ENCODE measurements around the gene STEEP1. TPM values are rescaled to one million over a fixed set of nuclear protein-coding genes. Genes with fewer than 3 reads are reported as not detected.

STEEP1 gene
- total RNA-seq, 1 donor from 2014 or later, result 20.1 TPM

DNA sequence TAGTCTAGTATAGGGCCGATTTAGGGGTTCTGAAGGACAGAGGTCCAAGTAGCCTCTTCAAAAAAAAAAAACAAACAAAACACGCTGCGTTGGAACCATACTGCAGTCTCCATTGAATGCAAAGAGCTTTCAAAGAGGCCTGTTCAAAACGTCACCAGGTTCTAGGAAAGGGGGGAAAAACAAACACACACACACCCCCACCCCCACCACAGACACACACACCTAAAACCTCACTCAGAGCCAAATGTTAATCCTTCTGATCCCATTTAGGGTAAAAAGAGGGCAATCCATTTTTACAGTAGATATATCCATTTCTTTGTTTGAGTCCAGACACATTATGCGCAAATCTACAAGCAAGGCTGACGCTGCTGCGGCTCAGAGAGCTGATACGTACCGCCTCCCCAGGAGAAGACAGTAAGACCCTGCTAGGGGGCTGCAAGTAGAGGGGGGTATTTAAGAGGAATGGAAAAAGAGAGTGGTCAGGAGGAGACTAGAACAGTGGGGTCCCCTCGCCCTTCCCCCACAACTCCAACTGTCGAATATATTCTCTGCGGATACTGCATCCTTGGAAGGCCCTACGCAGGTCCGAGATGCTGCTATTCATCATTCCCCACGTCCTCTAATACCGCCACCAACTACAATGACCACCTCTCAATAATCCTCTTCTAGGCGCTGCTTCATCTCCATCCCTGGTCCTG, 39.7 kb upstream of the STEEP1 start:
- Histone ChIP-seq H3K27me3 (ENCODE audit: low read depth) (no peaks in the 10 kb centered on the region), H3K9me3 (no peaks in the 10 kb centered on the region), H3K4me1 (no peaks in the 10 kb centered on the region), H3K36me3 (peaks cover 3% of the 10 kb centered on the region), H3K4me3 (peak overlapping the region; percentile 70), H3K27ac (no peak overlapping the region)
- intact Hi-C loops (cut with DNase I), result no loop called here
- DNase-seq (no peak), ATAC-seq (no peak)
- TF ChIP-seq, protein P1, sequence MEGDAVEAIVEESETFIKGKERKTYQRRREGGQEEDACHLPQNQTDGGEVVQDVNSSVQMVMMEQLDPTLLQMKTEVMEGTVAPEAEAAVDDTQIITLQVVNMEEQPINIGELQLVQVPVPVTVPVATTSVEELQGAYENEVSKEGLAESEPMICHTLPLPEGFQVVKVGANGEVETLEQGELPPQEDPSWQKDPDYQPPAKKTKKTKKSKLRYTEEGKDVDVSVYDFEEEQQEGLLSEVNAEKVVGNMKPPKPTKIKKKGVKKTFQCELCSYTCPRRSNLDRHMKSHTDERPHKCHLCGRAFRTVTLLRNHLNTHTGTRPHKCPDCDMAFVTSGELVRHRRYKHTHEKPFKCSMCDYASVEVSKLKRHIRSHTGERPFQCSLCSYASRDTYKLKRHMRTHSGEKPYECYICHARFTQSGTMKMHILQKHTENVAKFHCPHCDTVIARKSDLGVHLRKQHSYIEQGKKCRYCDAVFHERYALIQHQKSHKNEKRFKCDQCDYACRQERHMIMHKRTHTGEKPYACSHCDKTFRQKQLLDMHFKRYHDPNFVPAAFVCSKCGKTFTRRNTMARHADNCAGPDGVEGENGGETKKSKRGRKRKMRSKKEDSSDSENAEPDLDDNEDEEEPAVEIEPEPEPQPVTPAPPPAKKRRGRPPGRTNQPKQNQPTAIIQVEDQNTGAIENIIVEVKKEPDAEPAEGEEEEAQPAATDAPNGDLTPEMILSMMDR (IDR thresholded peaks at IDR 0.05), result no peak

DNA sequence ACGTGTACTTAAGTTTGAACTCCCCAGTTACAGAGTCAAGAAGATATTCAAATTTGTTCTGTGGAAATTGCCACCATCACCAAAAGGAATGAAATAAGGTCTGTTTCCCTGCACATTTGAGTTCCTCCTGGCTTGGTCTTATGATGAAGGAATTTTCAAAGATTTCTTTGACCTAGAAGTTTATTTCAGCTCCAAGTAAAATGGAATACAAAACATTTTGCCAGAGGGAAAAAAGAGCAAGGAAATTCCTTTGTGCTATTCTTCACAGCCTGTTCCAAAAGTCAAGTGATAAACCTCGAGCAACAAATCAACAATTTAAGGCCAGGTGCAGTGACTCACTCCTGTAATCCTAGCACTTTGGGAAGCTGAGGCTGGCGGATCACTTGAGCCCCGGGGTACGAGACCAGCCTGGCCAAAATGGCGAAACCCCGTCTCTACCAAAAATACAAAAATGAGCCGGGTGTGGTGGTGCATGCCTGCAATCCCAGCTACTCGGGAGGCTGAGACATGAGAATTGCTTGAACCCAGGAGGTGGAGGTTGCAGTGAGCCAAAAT, 37.6 kb upstream of the STEEP1 start:
- Histone ChIP-seq H3K4me1 (no peaks in the 10 kb centered on the region), H3K36me3 (peaks cover 5% of the 10 kb centered on the region), H3K27me3 (ENCODE audit: low read depth) (no peaks in the 10 kb centered on the region), H3K9me3 (no peaks in the 10 kb centered on the region), H3K4me3 (no peak overlapping the region), H3K27ac (no peak overlapping the region)
- no peak for ATAC-seq
- intact Hi-C loops (cut with DNase I), result no loop called here
- TF ChIP-seq, protein P1 (IDR thresholded peaks at IDR 0.05), result no peak
- DNase-seq, result no peak

DNA sequence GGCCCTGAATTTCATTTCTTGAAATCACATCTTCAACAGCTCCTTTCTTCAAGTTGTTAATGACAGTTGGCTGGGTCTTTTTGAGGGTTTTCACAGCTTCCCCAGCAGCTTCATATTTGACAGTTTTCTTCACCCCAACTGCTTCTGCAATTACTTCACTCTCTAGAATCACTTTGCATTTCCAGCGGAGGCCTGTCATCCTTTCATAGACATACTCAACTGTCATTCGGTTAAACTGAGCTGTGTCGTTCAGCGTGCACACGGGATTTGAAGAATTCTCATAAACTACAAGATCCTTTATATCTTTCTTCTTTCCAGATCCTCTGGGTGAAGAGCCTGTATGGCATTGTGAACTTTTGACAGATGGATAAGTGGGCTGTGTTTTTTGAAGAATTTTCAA, 24.6 kb upstream of the STEEP1 start:
- TF ChIP-seq, protein P1 (IDR thresholded peaks at IDR 0.05), result no peak

DNA sequence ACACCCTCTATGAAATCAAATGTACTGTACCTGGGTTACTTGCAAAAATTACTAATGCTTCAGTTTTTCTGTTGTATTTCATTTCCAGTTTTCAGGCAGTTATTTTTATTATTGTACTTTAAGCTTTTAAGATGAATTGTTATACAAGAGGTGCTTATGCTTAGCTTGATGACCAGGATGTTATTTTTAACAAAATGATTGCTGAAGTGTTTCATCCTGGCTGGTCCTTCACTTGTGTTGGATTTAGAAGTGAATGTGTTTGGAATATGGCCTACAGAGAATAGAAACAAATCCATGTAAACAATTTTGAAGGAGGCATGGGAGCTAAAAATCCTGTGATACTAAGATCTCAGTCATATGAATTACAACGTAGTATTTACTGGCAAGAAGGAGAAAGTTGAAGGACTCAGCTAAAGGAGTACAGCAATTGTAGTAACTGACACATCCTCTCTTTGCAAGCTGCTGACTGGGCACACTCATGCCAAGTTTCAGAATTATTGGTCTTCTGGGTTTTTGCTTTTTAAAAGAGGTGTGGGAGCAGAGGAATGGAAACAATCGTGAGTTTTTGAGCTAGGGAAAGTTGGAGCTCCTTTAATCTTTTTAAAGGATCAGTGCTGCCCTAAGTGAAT, 18.3 kb upstream of the STEEP1 start:
- ATAC-seq (no peak), DNase-seq (no peak)
- intact Hi-C loops (cut with DNase I), result no loop called here
- Histone ChIP-seq H3K36me3 (peaks cover 9% of the 10 kb centered on the region), H3K4me1 (no peaks in the 10 kb centered on the region), H3K4me3 (no peak overlapping the region), H3K27me3 (ENCODE audit: low read depth) (no peaks in the 10 kb centered on the region), H3K27ac (no peak overlapping the region), H3K9me3 (no peaks in the 10 kb centered on the region)
- TF ChIP-seq, protein P1 (IDR thresholded peaks at IDR 0.05), result no peak

More for the DNA sequence above, 24.6 kb upstream of the STEEP1 start:
- no peaks in the 10 kb centered on the region for H3K4me1 ChIP-seq
- ATAC-seq (no peak), DNase-seq (no peak)
- intact Hi-C loops (cut with DNase I), result no loop called here
- no peaks in the 10 kb centered on the region for H3K27me3 ChIP-seq (ENCODE audit: low read depth)
- H3K36me3 ChIP-seq, result peaks cover 34% of the 10 kb centered on the region
- H3K27ac ChIP-seq, result no peak overlapping the region
- H3K9me3 ChIP-seq, result no peaks in the 10 kb centered on the region
- H3K4me3 ChIP-seq, result no peak overlapping the region

DNA sequence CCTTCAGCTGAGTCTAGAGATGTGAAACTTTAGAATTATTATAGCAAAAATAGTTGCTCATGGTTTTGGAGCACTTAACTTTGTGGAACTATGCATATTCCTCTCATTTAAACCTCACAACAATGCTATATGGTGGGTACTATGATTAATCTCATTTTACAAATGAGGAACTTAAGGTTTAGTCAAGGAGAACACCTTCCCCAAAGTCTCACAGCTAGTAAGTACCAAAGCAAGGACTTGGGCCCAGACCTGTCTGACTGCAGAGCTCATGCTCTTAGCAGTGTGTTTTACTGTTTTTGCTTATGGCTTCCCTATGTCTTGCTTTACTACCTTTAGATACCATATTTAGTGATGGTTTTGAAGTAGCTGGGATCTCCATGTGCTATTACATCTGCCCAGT, 14.2 kb upstream of the STEEP1 start:
- TF ChIP-seq, protein P1 (IDR thresholded peaks at IDR 0.05), result no peak
- DNase-seq (no peak), ATAC-seq (no peak)
- H3K36me3 ChIP-seq, result peaks cover 9% of the 10 kb centered on the region
- no peaks in the 10 kb centered on the region for H3K9me3 ChIP-seq
- no peak overlapping the region for H3K4me3 ChIP-seq
- intact Hi-C loops (cut with DNase I), result no loop called here
- no peak overlapping the region for H3K27ac ChIP-seq
- H3K27me3 ChIP-seq (ENCODE audit: low read depth), result no peaks in the 10 kb centered on the region
- peaks cover 10% of the 10 kb centered on the region for H3K4me1 ChIP-seq
